Stimulated activated CD8-positive, alpha-beta memory T cell treated with anti-CD3 and anti-CD28 coated beads, Interleukin-12 subunit alpha, Interleukin-12 subunit beta, amount 100 ng/mL, for 24 hours (primary cell): ENCODE data around the gene LRRC72.
"Not testable (repeated sequence)": the region's sequence is repeated elsewhere in the genome, so short reads cannot be mapped to it uniquely, and the experiment has no call there.

Source experiments
- DNase-seq: peaks from one replicate; pipeline ENCODE4 v3.0.0-alpha.2; 2020; ENCODE audit errors: extremely low read depth

LRRC72 gene

GRCh38 chr7:16579216-16579615, 52.6 kb downstream of the LRRC72 start:
- no peak for DNase-seq

GRCh38 chr7:16581286-16581685, 54.7 kb downstream of the LRRC72 start:
- DNase-seq, result no peak

GRCh38 chr7:16583834-16584233, 57.2 kb downstream of the LRRC72 start:
- DNase-seq, result no peak

GRCh38 chr7:16585540-16585939, 58.9 kb downstream of the LRRC72 start:
- DNase-seq, result no peak

- DNase-seq, result no peak
These were observed 59.7 kb downstream of the LRRC72 start for GRCh38 chr7:16586081-16586874.

- no peak for DNase-seq
These were observed 60.5 kb downstream of the LRRC72 start for GRCh38 chr7:16587129-16587528.

GRCh38 chr7:16587790-16588189, 61.2 kb downstream of the LRRC72 start:
- no peak for DNase-seq

- DNase-seq, result no peak
These were observed 63.3 kb downstream of the LRRC72 start for GRCh38 chr7:16589881-16590280.

- no peak for DNase-seq
These were observed 63.8 kb downstream of the LRRC72 start for GRCh38 chr7:16590424-16590823.

GRCh38 chr7:16592395-16592794, 65.8 kb downstream of the LRRC72 start:
- DNase-seq, result no peak

GRCh38 chr7:16594061-16594460, 67.4 kb downstream of the LRRC72 start:
- DNase-seq, result no peak

- DNase-seq, result no peak
These were observed 68.1 kb downstream of the LRRC72 start for GRCh38 chr7:16594676-16595075.

- DNase-seq, result not testable (repeated sequence)
These were observed 69.0 kb downstream of the LRRC72 start for GRCh38 chr7:16595596-16595995.

- no peak for DNase-seq
These were observed 71.4 kb downstream of the LRRC72 start for GRCh38 chr7:16598015-16598414.

- no peak for DNase-seq
These were observed 73.2 kb downstream of the LRRC72 start for GRCh38 chr7:16599860-16600259.

GRCh38 chr7:16603633-16604032, 77.0 kb downstream of the LRRC72 start:
- DNase-seq, result no peak

GRCh38 chr7:16604054-16604453, 77.4 kb downstream of the LRRC72 start:
- no peak for DNase-seq

- DNase-seq, result no peak
These were observed 80.1 kb downstream of the LRRC72 start for GRCh38 chr7:16606704-16607103.

GRCh38 chr7:16609842-16610450, 83.3 kb downstream of the LRRC72 start:
- no peak for DNase-seq

- DNase-seq, result no peak
These were observed 85.1 kb downstream of the LRRC72 start for GRCh38 chr7:16611711-16612110.

GRCh38 chr7:16615228-16615627, 88.6 kb downstream of the LRRC72 start:
- DNase-seq, result no peak

- DNase-seq, result no peak
These were observed 89.5 kb downstream of the LRRC72 start for GRCh38 chr7:16616122-16616521.

- DNase-seq, result no peak
These were observed 89.9 kb downstream of the LRRC72 start for GRCh38 chr7:16616542-16616941.
